Measurements from ENCODE around the gene PYGB.
"Not testable (repeated sequence)": the region's sequence is repeated elsewhere in the genome, so short reads cannot be mapped to it uniquely, and the experiment has no call there.

PYGB gene

GRCh38 chr20:25296094-25297093 lies 48.5 kb downstream of the PYGB start:
- peak; percentile 46 for DNase-seq (ENCODE audit: low spot score)

- DNase-seq (ENCODE audit: low spot score) = no peak
These were observed 49.4 kb downstream of the PYGB start for GRCh38 chr20:25297141-25297905.

DNA sequence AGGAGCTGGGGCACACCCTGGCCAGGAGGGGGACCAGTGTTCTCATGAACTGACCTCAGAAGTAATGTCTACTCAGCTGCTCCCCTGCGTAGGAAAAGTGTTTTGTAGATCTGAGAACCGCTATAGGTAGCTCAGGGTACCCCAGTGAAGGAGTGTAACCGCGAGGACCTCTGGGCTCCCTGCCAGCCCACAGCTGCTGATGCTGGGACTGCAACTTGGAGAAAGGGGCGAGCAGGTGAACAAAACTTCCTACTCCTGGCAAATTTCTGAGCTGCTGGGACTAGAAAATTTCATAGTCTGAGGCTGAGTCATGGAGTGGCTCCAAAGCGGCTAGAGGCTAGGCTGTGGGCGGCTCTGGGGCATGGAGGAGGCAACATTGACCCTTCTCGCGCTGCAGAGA lies 51.9 kb downstream of the PYGB start:
- peak; percentile 31 for DNase-seq (ENCODE audit: low spot score)

- peak; percentile 11 for DNase-seq (ENCODE audit: low spot score)
These were observed 52.7 kb downstream of the PYGB start for GRCh38 chr20:25300496-25301170.

DNA sequence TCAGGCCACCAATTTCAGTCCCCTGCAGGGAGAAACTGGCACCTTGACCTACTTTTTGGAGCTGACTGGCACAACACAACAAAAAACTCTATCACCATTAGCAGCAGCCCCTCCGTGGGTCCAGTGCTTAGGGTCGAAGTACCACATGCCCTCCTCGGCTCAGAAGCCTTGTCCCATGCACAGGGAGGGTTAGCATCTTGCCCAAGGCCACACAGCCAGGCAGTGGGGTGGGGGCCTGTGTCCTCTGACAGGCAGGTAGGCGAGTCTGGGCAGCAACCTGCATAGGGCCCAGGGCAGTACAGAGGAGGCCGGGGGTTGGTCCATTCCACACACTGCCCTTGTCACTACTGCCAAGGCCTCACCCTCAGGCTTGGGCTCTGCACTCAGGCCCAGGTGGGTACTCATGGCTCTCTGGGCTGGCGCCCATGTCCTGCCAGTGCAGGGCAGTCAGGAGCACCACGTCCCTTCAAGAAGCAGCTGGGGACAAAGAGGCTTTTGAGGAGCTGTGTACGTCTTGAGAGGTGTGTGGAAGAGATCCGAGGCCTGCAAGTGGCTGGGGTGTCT lies 53.6 kb downstream of the PYGB start:
- no peak for DNase-seq (ENCODE audit: low spot score)

- no peak for DNase-seq (ENCODE audit: low spot score)
These were observed 54.7 kb downstream of the PYGB start for GRCh38 chr20:25302596-25302995.

DNA sequence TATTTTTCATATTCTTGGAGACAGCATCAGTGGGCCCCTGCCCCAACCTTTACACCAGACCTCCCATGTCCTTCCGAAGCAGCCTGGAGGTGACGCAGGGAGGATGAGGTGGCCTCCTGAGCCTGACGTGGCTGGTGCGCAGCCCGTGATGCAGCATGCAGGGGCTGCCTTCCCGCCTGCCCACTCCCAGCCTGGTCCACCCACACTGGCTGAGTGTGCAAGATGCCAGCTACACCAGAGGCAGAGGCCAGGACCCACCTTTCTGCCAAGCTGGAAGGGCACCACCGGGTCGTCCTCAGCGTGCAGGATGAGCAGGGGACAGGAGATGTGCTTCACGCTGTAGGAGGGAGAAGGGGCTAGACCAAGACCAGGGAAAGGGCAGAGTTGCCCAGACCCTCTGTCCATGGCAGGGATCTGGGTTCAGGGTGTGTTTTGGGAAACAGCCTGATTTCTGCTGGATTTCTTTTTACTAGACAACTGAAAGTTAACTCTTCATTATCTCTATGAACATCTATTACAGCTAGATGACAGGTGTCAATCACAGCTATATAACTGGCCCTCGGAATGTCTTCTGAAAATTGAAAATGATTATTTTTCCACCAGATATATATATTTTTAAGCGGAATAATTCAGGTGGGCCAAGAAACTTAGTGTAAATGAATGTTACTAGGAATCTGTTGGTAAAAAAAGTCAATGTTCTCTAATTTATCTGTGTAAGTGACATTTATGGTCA lies 55.6 kb downstream of the PYGB start:
- DNase-seq (ENCODE audit: low spot score) = no peak

- DNase-seq (ENCODE audit: low spot score) = no peak
These were observed 56.2 kb downstream of the PYGB start for GRCh38 chr20:25304025-25304549.

DNA sequence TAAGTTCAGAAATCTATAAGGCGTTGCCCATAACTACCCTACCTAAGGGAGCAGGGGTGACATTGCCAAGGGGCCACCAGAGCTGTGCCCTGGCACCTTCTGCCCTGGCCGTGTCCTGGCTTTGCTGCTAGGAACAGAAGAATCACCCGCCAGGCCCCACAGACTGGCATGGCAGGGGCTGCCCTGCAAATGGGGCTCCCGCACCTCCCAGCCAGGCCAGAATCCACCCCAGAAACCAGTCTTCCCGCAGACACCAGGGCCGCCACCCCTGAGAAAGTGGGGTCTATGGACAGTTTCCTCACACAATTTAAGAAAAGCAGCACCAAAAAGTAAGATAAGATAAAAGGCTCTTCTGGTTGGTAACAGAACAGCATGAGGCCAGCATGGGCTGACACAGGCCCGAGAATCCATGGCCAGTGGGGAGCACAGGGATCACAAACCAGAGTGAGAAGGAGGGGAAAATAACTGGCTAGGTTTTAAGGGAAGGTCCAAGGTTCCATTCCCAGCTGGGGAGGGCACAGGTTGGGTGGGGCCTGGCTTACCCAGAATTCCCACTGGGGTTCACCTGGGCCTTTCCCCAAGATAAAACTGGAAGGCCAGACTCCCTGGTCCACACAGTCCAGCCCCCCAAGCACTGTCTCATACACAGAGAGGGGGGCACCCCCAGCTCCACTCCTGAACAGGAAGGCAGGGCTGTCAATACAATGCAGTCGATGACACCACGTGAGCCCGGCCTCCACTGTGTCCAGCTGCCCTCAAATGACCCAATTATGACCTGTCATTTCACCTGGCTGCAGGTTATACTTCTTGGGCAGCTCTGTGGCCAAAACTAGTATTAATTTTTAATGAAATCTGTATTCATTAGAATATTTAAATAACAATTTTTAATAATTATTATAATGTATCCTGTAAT lies 59.4 kb downstream of the PYGB start:
- DNase-seq (ENCODE audit: low spot score) = no peak

DNA sequence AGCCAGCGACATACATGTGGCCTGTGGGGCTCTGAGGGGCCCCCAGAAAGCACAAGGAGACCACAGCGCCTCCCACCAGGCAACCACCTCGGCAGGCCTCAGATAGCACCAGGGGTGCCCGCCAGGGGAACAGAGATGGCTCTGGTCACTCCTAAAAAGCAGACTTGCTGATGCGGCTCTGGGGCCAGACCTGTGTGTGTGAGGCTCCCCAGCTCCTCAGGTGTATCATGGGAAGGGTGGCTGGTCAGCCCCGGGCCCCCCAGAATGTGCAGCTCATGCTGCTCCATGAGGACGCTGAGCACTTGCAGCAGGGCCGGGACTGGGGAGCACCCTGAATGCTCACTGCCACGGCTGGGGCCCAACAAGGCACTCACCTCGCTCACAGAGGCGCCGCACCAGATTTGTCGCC lies 60.2 kb downstream of the PYGB start:
- no peak for DNase-seq (ENCODE audit: low spot score)

- DNase-seq (ENCODE audit: low spot score) = peak; percentile 32
These were observed 60.9 kb downstream of the PYGB start for GRCh38 chr20:25308671-25309394.

DNA sequence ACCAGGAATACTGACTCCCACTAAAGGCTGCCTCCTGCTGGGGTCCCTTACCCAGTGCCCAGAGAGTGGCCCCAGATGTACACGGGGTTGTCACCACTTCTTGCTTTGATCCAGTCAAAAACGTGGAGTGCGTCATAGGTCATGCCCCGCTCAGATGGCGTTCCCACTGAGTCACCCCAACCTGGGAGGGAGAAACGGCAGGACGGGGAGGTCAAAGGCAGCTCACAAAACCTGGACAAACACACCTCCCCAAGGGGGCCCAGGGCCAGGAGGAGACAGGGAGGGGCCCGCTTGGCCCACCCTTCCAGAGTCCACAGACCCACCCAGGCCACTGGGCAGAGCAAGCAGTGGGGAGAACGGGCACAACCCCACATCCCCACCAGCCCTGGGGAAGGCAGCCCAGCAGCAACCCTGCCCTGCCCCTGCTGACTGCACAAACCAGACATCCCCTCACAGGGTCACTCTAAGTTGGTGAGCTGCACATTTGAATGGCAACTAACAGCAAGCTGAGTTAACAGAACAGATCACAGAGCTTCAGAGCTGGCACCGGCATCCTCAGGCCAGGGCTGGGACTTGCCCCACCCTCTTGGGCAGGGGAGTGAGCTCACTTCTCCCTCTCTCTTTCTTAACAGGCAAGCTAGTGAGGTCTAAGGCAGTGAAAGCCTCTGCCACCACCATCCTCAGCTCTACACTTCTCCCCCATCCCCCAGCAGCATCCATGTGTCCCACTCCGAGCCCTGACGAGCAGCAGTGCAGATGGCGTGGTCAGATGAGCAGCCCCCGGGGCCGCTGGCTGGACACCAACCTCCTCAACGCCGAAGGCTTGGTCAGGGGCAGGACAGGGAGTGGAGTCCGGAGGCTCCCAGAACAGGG lies 61.7 kb downstream of the PYGB start:
- DNase-seq (ENCODE audit: low spot score) = peak; percentile 78

GRCh38 chr20:25310268-25310920 lies 62.5 kb downstream of the PYGB start:
- DNase-seq (ENCODE audit: low spot score) = peak; percentile 90

- peak; percentile 85 for DNase-seq (ENCODE audit: low spot score)
These were observed 63.2 kb downstream of the PYGB start for GRCh38 chr20:25310921-25311728.

- DNase-seq (ENCODE audit: low spot score) = not testable (repeated sequence)
These were observed 64.8 kb downstream of the PYGB start for GRCh38 chr20:25312716-25313115.

- no peak for DNase-seq (ENCODE audit: low spot score)
These were observed 65.7 kb downstream of the PYGB start for GRCh38 chr20:25313593-25313992.
